Endothelial cell of umbilical vein (primary cell): ENCODE measurements around the gene RAD51B. TPM values are rescaled to one million over a fixed set of nuclear protein-coding genes. Genes with fewer than 3 reads are reported as not detected.

Source experiments
- BruUV-seq: library from RNA; stranded (reverse); fragments of 400-500 nt; replicated peaks from 2 replicates; lab custom pipeline; 2021; lab: Mats Ljungman, UMichigan
- CTCF ChIA-PET: fragments of 300-600, 350-600 bp; sonication (Branson Sonifier 250); formaldehyde crosslinking; loops from one replicate; lab custom pipeline; 2021; ENCODE audit warnings: antibody characterized with exemption, inconsistent platforms; lab: Charles Lee
- POLR2A ChIA-PET: fragments of 300-600, 350-600 bp; sonication (Branson Sonifier 250); formaldehyde crosslinking; loops from one replicate; lab custom pipeline; 2021; ENCODE audit warnings: antibody characterized with exemption, inconsistent platforms; lab: Charles Lee
- DNase-seq: peaks from one replicate; pipeline ENCODE4 v3.0.0-alpha.2; 2011; ENCODE audit warnings: low read depth, low spot score
- FAIRE-seq: peaks from 2 replicates; lab custom pipeline; 2011; peaks lifted over from hg19 to GRCh38; lab: Jason Lieb, UNC
- H2AFZ ChIP-seq: 2 replicates; pipeline ENCODE4 v1.6.0; 2012; ENCODE audit warnings: low read depth, low read length, control low read depth, inconsistent platforms
- H3K27ac ChIP-seq: 2 replicates; pipeline ENCODE4 v1.5.1; 2011; ENCODE audit warnings: low read depth, mild to moderate bottlenecking, control low read depth, low read length, moderate library complexity; ENCODE audit not compliant: insufficient read depth
- H3K27me3 ChIP-seq, 2 experiments: 2 replicates each; pipeline versions ENCODE4 v1.6.0 to v1.6.1; 2011; ENCODE audit warnings: low read length in 2 of 2, mixed read lengths in 1 of 2; ENCODE audit not compliant: control insufficient read depth in 2 of 2, insufficient read depth in 2 of 2
- H3K36me3 ChIP-seq, 2 experiments: 2 replicates in 1 of 2; 3 replicates in 1 of 2; pipeline ENCODE4 v1.5.1; 2011; ENCODE audit warnings: low read length in 2 of 2, mild to moderate bottlenecking in 1 of 2, moderate library complexity in 1 of 2; ENCODE audit not compliant: control insufficient read depth in 2 of 2, insufficient read depth in 2 of 2; ENCODE audit errors: extremely low read depth in 1 of 2
- H3K4me1 ChIP-seq: 3 replicates; pipeline ENCODE4 v1.5.1; 2011; ENCODE audit warnings: mild to moderate bottlenecking, low read length; ENCODE audit not compliant: control insufficient read depth, insufficient read depth; ENCODE audit errors: extremely low read depth
- H3K4me2 ChIP-seq: 2 replicates; pipeline ENCODE4 v1.6.1; 2011; ENCODE audit warnings: low read length, control low read depth, mixed read lengths; ENCODE audit not compliant: insufficient read depth
- H3K4me3 ChIP-seq, 3 experiments: fragments of 200-600 bp in 1 of 3; sonication (generic), shearing (Covaris generic) in 1 of 3; replicated peaks in 1 of 3; 2 replicates each; pipeline ENCODE4 v1.5.1; 2011 to 2016; ENCODE audit warnings: control low read depth in 3 of 3, low read length in 3 of 3, mild to moderate bottlenecking in 2 of 3, inconsistent platforms in 1 of 3, low read depth in 1 of 3, moderate library complexity in 1 of 3; ENCODE audit not compliant: insufficient read depth in 1 of 3
- H3K79me2 ChIP-seq: 2 replicates; pipeline ENCODE4 v1.6.0; 2012; ENCODE audit warnings: low read length, inconsistent platforms; ENCODE audit not compliant: control insufficient read depth, insufficient read depth
- H3K9ac ChIP-seq: replicated peaks from 2 replicates; pipeline ENCODE3; 2011; ENCODE audit warnings: low read length, control low read depth; ENCODE audit not compliant: insufficient read depth; ENCODE audit errors: extremely low read depth
- H3K9me1 ChIP-seq: replicated peaks from 3 replicates; pipeline ENCODE4 v1.6.0; 2011; ENCODE audit warnings: mild to moderate bottlenecking, low read length; ENCODE audit not compliant: control insufficient read depth, insufficient read depth; ENCODE audit errors: extremely low read depth
- H3K9me3 ChIP-seq: replicated peaks from 2 replicates; pipeline ENCODE4 v1.5.1; 2012; ENCODE audit warnings: low read length, inconsistent platforms; ENCODE audit not compliant: control insufficient read depth, insufficient read depth
- H4K20me1 ChIP-seq: replicated peaks from 2 replicates; pipeline ENCODE3; 2011; ENCODE audit warnings: mild to moderate bottlenecking, low read length; ENCODE audit not compliant: control insufficient read depth, insufficient read depth; ENCODE audit errors: extremely low read depth
- EZH2 ChIP-seq: IDR thresholded peaks from 2 replicates; pipeline ENCODE4 v1.6.1; 2012; ENCODE audit warnings: borderline replicate concordance, low read depth, mild to moderate bottlenecking, moderate library complexity, low read length, inconsistent platforms; ENCODE audit not compliant: severe bottlenecking
- FOS ChIP-seq: IDR thresholded peaks from 2 replicates; pipeline ENCODE4 v1.6.1; 2011; ENCODE audit warnings: mild to moderate bottlenecking, low read length, moderate library complexity, borderline replicate concordance; ENCODE audit not compliant: insufficient read depth
- GATA2 ChIP-seq: IDR thresholded peaks from 2 replicates; pipeline ENCODE4 v1.7.0; 2011; ENCODE audit warnings: low read depth, mild to moderate bottlenecking, moderate library complexity, mixed read lengths, low read length; ENCODE audit not compliant: insufficient read length, insufficient read depth
- JUN ChIP-seq: IDR thresholded peaks from 2 replicates; pipeline ENCODE4 v1.6.1; 2011; ENCODE audit warnings: borderline replicate concordance, low read depth; ENCODE audit not compliant: insufficient read length, insufficient read depth
- MYC ChIP-seq: IDR thresholded peaks from one replicate; pipeline ENCODE4 v1.6.1; 2011; ENCODE audit warnings: mild to moderate bottlenecking, low read depth, low read length
- POLR2A ChIP-seq: IDR thresholded peaks from 2 replicates; pipeline ENCODE4 v1.6.1; 2012; ENCODE audit warnings: low read depth, mild to moderate bottlenecking, control low read depth, low read length
- POLR2AphosphoS5 ChIP-seq: IDR thresholded peaks from 2 replicates; pipeline ENCODE4 v1.6.1; 2012; ENCODE audit warnings: low read depth, mild to moderate bottlenecking, control low read depth, low read length, moderate library complexity; ENCODE audit not compliant: insufficient read depth
- dilution Hi-C: fragments of 300-500 bp; cut with MboI; formaldehyde crosslinking; loops from one replicate; pipeline ENCODE4 v1.15.0; 2019; ENCODE audit warnings: low sequenced_read_pairs; ENCODE audit not compliant: extremely low pct_ligation_motif_present
- intact Hi-C: fragments of 100-400 bp; cut with micrococcal nuclease; formaldehyde crosslinking; loops from one replicate; pipeline ENCODE4 v1.10.0; 2022
- polyA plus RNA-seq, 4 experiments: library from polyadenylated mRNA; depleted of rRNA in 3 of 4; stranded (reverse) in 3 of 4; unstranded in 1 of 4; fragments of >200 nt; gene quantifications; 2 replicates each; pipeline versions ENCODE4 v1.2.1 to v1.2.3, GENCODE V29; 2011 to 2012; ENCODE audit warnings: missing spikeins in 1 of 4
- total RNA-seq: library from RNA; stranded (reverse); gene quantifications from 2 replicates; pipeline ENCODE4 v1.2.3, GENCODE V29; 2021
- TF ChIP-seq, protein P1 (sequence below): IDR thresholded peaks from 2 replicates; pipeline ENCODE4 v1.6.1; 2011; ENCODE audit not compliant: insufficient read depth, insufficient read length
- TF ChIP-seq, protein P2 (sequence below), 2 donors: IDR thresholded peaks; 1 replicate in 1 of 2; 2 replicates in 1 of 2; pipeline ENCODE4 v1.5.1; 2011; ENCODE audit warnings: low read length in 2 of 2, mild to moderate bottlenecking in 2 of 2, moderate library complexity in 2 of 2, control low read depth in 1 of 2, inconsistent platforms in 1 of 2, low read depth in 1 of 2; ENCODE audit not compliant: insufficient read depth in 1 of 2; ENCODE audit errors: extremely low read depth in 1 of 2

The RAD51B gene
- total and polyA plus RNA-seq, 2 donors (not counting 3 experiments of a cell fraction or from before 2014, with no cell fraction given): 3.9 to 19.0 TPM

DNA sequence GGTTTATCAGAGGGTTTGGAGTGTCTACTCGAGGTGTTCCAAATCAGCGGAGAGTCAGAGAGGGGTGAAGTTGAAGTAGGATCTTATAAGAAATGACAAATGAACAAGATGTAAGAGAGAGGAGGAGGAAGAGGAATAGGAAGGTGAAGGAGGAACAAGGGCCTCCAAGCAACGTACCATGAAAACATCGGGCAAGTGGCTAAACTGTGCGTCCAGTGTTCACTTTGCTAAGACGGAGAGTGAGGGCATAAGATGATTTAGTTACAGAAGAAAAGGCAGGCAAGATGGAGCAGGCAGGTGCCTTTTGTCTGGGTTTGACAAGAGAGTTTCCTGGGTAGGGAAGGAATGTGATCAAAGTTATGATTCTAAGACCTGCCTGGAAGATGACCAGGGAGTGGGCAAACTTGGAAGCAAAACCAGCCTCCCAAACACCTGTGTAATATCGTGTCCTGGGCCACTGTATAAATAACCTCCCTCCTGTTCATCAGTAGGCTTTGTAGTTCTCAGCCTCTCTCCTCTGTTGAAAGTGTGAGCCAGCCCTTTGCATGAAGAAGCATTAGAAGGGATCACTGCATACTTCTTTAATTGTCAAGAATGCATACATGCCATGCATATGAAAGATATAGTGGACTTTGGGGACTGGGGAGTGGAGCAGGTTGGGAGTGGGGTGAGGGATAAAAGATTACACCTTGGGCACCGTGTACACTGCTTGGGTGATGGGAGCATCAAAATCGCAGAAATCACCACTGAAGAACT is 861.9 kb downstream of the RAD51B start:
- TF ChIP-seq FOS (no peak), JUN (no peak), EZH2 (no peak), GATA2 (no peak), POLR2AphosphoS5 (no peak), POLR2A (no peak), MYC (no peak)
- TF ChIP-seq, protein P1, sequence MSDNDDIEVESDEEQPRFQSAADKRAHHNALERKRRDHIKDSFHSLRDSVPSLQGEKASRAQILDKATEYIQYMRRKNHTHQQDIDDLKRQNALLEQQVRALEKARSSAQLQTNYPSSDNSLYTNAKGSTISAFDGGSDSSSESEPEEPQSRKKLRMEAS: no peak
- TF ChIP-seq, protein P2, sequence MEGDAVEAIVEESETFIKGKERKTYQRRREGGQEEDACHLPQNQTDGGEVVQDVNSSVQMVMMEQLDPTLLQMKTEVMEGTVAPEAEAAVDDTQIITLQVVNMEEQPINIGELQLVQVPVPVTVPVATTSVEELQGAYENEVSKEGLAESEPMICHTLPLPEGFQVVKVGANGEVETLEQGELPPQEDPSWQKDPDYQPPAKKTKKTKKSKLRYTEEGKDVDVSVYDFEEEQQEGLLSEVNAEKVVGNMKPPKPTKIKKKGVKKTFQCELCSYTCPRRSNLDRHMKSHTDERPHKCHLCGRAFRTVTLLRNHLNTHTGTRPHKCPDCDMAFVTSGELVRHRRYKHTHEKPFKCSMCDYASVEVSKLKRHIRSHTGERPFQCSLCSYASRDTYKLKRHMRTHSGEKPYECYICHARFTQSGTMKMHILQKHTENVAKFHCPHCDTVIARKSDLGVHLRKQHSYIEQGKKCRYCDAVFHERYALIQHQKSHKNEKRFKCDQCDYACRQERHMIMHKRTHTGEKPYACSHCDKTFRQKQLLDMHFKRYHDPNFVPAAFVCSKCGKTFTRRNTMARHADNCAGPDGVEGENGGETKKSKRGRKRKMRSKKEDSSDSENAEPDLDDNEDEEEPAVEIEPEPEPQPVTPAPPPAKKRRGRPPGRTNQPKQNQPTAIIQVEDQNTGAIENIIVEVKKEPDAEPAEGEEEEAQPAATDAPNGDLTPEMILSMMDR (IDR thresholded peaks at IDR 0.05; ENCODE audit: extremely low read depth in 1 of 2, insufficient read depth in 1 of 2, low read depth in 1 of 2, low read length in 2 of 2): no peak
- intact Hi-C loops (loop anchor here (1.0 to 10.0 kb wide), 10 partner anchors 47 to 737 kb away; partner anchors contain the start of gene ZFP36L1), dilution Hi-C loops (no loop called here)
- no peaks in the 10 kb centered on the region for H4K20me1 ChIP-seq
- CTCF ChIA-PET: interaction anchor here (1.9 to 2.2 kb wide), 2 partner anchors 13 to 21 kb away, joined by 7 to 17 read pairs; no protein-coding TSS in a partner anchor
- H3K27me3 ChIP-seq: no peaks in the 10 kb centered on the region
- DNase-seq (no peak), FAIRE-seq (no peak)
- no peak overlapping the region for H2AFZ ChIP-seq
- no peaks in the 10 kb centered on the region for H3K79me2 ChIP-seq
- H3K27ac ChIP-seq: peak overlapping the region; percentile 98
- no peak overlapping the region for H3K4me2 ChIP-seq
- H3K9me1 ChIP-seq: no peaks in the 10 kb centered on the region
- H3K9ac ChIP-seq: no peak overlapping the region
- H3K36me3 ChIP-seq: no peaks in the 10 kb centered on the region
- H3K9me3 ChIP-seq: no peaks in the 10 kb centered on the region
- H3K4me1 ChIP-seq: peaks cover 43% of the 10 kb centered on the region
- no peak overlapping the region for H3K4me3 ChIP-seq
- POLR2A ChIA-PET: interaction anchor here (1.9 to 2.0 kb wide), 2 partner anchors 103 to 111 kb away, joined by 10 to 34 read pairs; partner anchors contain the start of gene ZFP36L1
- BruUV-seq: no TSS peak
